Measurements from ENCODE around the gene GRB14.

GRCh38 chr2:164554487-164554886, 66.8 kb downstream of the GRB14 start:
- TF ChIP-seq, protein P1, sequence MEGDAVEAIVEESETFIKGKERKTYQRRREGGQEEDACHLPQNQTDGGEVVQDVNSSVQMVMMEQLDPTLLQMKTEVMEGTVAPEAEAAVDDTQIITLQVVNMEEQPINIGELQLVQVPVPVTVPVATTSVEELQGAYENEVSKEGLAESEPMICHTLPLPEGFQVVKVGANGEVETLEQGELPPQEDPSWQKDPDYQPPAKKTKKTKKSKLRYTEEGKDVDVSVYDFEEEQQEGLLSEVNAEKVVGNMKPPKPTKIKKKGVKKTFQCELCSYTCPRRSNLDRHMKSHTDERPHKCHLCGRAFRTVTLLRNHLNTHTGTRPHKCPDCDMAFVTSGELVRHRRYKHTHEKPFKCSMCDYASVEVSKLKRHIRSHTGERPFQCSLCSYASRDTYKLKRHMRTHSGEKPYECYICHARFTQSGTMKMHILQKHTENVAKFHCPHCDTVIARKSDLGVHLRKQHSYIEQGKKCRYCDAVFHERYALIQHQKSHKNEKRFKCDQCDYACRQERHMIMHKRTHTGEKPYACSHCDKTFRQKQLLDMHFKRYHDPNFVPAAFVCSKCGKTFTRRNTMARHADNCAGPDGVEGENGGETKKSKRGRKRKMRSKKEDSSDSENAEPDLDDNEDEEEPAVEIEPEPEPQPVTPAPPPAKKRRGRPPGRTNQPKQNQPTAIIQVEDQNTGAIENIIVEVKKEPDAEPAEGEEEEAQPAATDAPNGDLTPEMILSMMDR (IDR thresholded peaks at IDR 0.05): no peak
- TF ChIP-seq EZH2 (IDR thresholded peaks at IDR 0.05): no peak
